Panc1 (cell line): ENCODE data around the gene ZNF462. TPM values are rescaled to one million over a fixed set of nuclear protein-coding genes. Genes with fewer than 3 reads are reported as not detected.

Experiments used
- ATAC-seq: fragments of 200-7000 bp; cut with Tn5 transposase; 2 replicates; pipeline ENCODE4 v1.9.1; 2020; ENCODE audit warnings: mild to moderate bottlenecking, moderate library complexity
- BruUV-seq: library from RNA; stranded (reverse); fragments of 400-500 nt; replicated peaks from 2 replicates; lab custom pipeline; 2021; lab: Mats Ljungman, UMichigan
- CTCF ChIA-PET: fragments of 300-600 bp; sonication (Branson Sonifier 250); formaldehyde crosslinking; loops from one replicate; lab custom pipeline; 2022; ENCODE audit warnings: antibody characterized with exemption; lab: Charles Lee
- POLR2A ChIA-PET: fragments of 300-600 bp; sonication (Branson Sonifier 250); formaldehyde crosslinking; loops from one replicate; lab custom pipeline; 2022; ENCODE audit warnings: antibody characterized with exemption; lab: Charles Lee
- DNase-seq: peaks from one replicate; pipeline ENCODE4 v3.0.0-alpha.2; 2010; ENCODE audit warnings: low read depth, low spot score
- H3K27ac ChIP-seq: 2 replicates; pipeline ENCODE4 v1.5.1; 2011; ENCODE audit warnings: mild to moderate bottlenecking, low read length, inconsistent platforms
- H3K27me3 ChIP-seq: fragments of 200-500 bp; sonication (Bioruptor generic); 2 replicates; pipeline ENCODE4 v1.6.0; 2014; ENCODE audit warnings: low read length, inconsistent platforms; ENCODE audit not compliant: control insufficient read depth, insufficient read depth
- H3K36me3 ChIP-seq: fragments of 200-500 bp; sonication (Bioruptor generic); 2 replicates; pipeline ENCODE4 v1.5.1; 2014; ENCODE audit warnings: inconsistent platforms, mild to moderate bottlenecking, low read length, moderate library complexity; ENCODE audit not compliant: control insufficient read depth, insufficient read depth
- H3K4me1 ChIP-seq: 2 replicates; pipeline ENCODE4 v1.5.1; 2011; ENCODE audit warnings: inconsistent platforms, mild to moderate bottlenecking, low read length, moderate library complexity; ENCODE audit not compliant: control insufficient read depth, insufficient read depth
- H3K4me3 ChIP-seq, 2 experiments: 2 replicates each; pipeline ENCODE4 v1.5.1; 2011 to 2012; ENCODE audit warnings: low read depth in 2 of 2, low read length in 2 of 2, mild to moderate bottlenecking in 2 of 2, inconsistent platforms in 1 of 2, moderate library complexity in 1 of 2
- H3K9me3 ChIP-seq: fragments of 200-500 bp; sonication (Bioruptor generic); 2 replicates; pipeline ENCODE4 v1.5.1; 2014; ENCODE audit warnings: low read depth, mild to moderate bottlenecking, inconsistent platforms, low read length, moderate library complexity; ENCODE audit not compliant: control insufficient read depth, insufficient read depth
- POLR2AphosphoS5 ChIP-seq: IDR thresholded peaks from 2 replicates; pipeline ENCODE4 v1.6.1; 2012; ENCODE audit warnings: mild to moderate bottlenecking, low read depth, low read length, moderate library complexity
- SIN3A ChIP-seq: IDR thresholded peaks from 2 replicates; pipeline ENCODE4 v1.6.1; 2012; ENCODE audit warnings: low read depth, mild to moderate bottlenecking, low read length, moderate library complexity, borderline replicate concordance; ENCODE audit not compliant: insufficient read depth
- TCF7L2 ChIP-seq: IDR thresholded peaks from 2 replicates; pipeline ENCODE4 v1.6.1; 2011; ENCODE audit warnings: mild to moderate bottlenecking, low read depth, low read length, inconsistent platforms
- in situ Hi-C: cut with HindIII; loops from 2 replicates; pipeline ENCODE4 v1.10.0; 2016; ENCODE audit warnings: low sequenced_read_pairs, low pct_unique_long_range_greater_than_20kb
- intact Hi-C: fragments of 100-400 bp; cut with micrococcal nuclease; formaldehyde crosslinking; loops from one replicate; pipeline ENCODE4 v1.10.0; 2022; ENCODE audit not compliant: unreplicated experiment
- total RNA-seq: library from RNA; stranded (reverse); gene quantifications from one replicate; pipeline ENCODE4 v1.2.1, GENCODE V29; 2021; ENCODE audit not compliant: unreplicated experiment
- TF ChIP-seq, protein P1 (sequence below), 2 experiments: IDR thresholded peaks; 2 replicates each; pipeline ENCODE4 v1.6.1; 2011 to 2012; ENCODE audit warnings: low read depth in 2 of 2, control low read depth in 1 of 2, low read length in 1 of 2, mild to moderate bottlenecking in 1 of 2, moderate library complexity in 1 of 2; ENCODE audit not compliant: insufficient read depth in 1 of 2
- TF ChIP-seq, protein P2 (sequence below): fragments of 450-650 bp; IDR thresholded peaks from 2 replicates; pipeline ENCODE4 v1.5.1; 2017; ENCODE audit warnings: mild to moderate bottlenecking

The ZNF462 gene
- total RNA-seq, 1 experiment from 2014 or later, result 34.8 TPM

DNA sequence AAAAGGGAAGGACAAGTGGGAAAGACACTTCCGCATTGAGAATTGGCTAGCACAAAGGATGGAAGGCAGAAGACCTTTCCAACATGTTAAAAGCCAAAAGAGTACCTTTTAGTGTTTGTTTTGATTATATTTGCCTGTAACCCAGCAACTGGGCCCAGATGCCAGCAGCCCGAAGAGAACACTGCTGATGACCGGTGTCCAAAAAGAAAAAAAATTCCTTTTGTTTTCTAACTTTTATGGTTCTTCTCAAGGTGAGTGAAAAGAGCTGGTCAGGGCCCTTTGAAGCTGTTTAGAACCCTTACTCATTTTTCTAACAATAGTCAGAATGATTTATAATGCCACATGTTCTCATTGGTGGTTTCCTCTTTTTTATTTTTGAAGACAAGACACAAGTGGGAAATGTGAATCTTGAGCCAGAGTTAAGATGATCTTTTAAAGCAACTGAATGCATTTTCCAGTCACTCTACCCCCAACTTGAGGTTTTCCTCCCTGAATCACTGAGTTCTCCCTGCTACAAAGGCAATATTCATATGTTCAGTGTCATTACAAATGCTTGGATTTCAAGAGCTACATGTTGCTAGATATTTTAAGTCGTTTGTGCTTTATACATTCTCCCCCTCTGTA lies 32.3 kb upstream of the ZNF462 start:
- no peak for TF ChIP-seq TCF7L2
- TF ChIP-seq, protein P1, sequence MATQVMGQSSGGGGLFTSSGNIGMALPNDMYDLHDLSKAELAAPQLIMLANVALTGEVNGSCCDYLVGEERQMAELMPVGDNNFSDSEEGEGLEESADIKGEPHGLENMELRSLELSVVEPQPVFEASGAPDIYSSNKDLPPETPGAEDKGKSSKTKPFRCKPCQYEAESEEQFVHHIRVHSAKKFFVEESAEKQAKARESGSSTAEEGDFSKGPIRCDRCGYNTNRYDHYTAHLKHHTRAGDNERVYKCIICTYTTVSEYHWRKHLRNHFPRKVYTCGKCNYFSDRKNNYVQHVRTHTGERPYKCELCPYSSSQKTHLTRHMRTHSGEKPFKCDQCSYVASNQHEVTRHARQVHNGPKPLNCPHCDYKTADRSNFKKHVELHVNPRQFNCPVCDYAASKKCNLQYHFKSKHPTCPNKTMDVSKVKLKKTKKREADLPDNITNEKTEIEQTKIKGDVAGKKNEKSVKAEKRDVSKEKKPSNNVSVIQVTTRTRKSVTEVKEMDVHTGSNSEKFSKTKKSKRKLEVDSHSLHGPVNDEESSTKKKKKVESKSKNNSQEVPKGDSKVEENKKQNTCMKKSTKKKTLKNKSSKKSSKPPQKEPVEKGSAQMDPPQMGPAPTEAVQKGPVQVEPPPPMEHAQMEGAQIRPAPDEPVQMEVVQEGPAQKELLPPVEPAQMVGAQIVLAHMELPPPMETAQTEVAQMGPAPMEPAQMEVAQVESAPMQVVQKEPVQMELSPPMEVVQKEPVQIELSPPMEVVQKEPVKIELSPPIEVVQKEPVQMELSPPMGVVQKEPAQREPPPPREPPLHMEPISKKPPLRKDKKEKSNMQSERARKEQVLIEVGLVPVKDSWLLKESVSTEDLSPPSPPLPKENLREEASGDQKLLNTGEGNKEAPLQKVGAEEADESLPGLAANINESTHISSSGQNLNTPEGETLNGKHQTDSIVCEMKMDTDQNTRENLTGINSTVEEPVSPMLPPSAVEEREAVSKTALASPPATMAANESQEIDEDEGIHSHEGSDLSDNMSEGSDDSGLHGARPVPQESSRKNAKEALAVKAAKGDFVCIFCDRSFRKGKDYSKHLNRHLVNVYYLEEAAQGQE (IDR thresholded peaks at IDR 0.05; ENCODE audit: insufficient read depth in 1 of 2, low read depth in 2 of 2, low read length in 1 of 2), result no peak
- TF ChIP-seq, protein P2, sequence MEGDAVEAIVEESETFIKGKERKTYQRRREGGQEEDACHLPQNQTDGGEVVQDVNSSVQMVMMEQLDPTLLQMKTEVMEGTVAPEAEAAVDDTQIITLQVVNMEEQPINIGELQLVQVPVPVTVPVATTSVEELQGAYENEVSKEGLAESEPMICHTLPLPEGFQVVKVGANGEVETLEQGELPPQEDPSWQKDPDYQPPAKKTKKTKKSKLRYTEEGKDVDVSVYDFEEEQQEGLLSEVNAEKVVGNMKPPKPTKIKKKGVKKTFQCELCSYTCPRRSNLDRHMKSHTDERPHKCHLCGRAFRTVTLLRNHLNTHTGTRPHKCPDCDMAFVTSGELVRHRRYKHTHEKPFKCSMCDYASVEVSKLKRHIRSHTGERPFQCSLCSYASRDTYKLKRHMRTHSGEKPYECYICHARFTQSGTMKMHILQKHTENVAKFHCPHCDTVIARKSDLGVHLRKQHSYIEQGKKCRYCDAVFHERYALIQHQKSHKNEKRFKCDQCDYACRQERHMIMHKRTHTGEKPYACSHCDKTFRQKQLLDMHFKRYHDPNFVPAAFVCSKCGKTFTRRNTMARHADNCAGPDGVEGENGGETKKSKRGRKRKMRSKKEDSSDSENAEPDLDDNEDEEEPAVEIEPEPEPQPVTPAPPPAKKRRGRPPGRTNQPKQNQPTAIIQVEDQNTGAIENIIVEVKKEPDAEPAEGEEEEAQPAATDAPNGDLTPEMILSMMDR, result no peak
- TF ChIP-seq SIN3A, result no peak
- no peak for TF ChIP-seq POLR2AphosphoS5
- ChIA-PET POLR2A (no interaction called here), CTCF (no interaction called here)
- Histone ChIP-seq H3K9me3 (no peaks in the 10 kb centered on the region), H3K4me1 (no peaks in the 10 kb centered on the region), H3K36me3 (no peaks in the 10 kb centered on the region), H3K4me3 (no peak overlapping the region), H3K27ac (no peak overlapping the region), H3K27me3 (no peaks in the 10 kb centered on the region)
- no TSS peak for BruUV-seq
- intact Hi-C loops, result no loop called here
- ATAC-seq (no peak), DNase-seq (no peak)
- in situ Hi-C loops, result no loop called here

DNA sequence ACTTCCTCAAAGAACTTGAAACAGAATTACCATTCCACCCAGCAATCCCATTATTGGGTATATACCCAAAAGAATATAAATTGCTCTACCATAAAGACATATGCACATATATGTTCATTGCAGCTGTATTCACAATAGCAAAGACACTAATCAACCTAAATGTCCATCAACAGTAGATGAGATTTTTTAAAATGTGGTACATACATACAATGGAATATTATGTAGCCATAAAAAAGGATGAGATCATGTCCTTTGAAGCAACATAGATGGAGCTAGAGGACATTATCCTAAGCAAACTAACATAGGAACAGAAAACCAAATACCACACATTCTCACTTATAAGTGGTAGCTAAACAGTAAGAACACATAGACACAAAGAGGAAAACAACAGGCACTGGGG lies 28.1 kb upstream of the ZNF462 start:
- ChIA-PET POLR2A (no interaction called here), CTCF (no interaction called here)
- intact Hi-C loops, result no loop called here
- in situ Hi-C loops, result no loop called here
- DNase-seq (no peak), ATAC-seq (no peak)
- no TSS peak for BruUV-seq
- no peaks in the 10 kb centered on the region for H3K27me3 ChIP-seq
- no peak overlapping the region for H3K4me3 ChIP-seq
- H3K4me1 ChIP-seq, result no peaks in the 10 kb centered on the region
- no peak for TF ChIP-seq SIN3A
- TF ChIP-seq, protein P1 (IDR thresholded peaks at IDR 0.05; ENCODE audit: insufficient read depth in 1 of 2, low read depth in 2 of 2, low read length in 1 of 2), result no peak
- TF ChIP-seq, protein P2, result no peak
- no peak for TF ChIP-seq POLR2AphosphoS5
- TF ChIP-seq TCF7L2, result no peak
- H3K9me3 ChIP-seq, result no peaks in the 10 kb centered on the region
- no peaks in the 10 kb centered on the region for H3K36me3 ChIP-seq
- H3K27ac ChIP-seq, result no peak overlapping the region
